HepG2 (cell line): ENCODE results near the gene FAM118A. TPM values are rescaled to one million over a fixed set of nuclear protein-coding genes. Genes with fewer than 3 reads are reported as not detected.

ENCODE experiments used
- BRCA1 ChIP-seq: sonication (generic); formaldehyde crosslinking; IDR thresholded peaks from 2 replicates; pipeline ENCODE4 v1.4.0; 2020; ENCODE audit warnings: missing genetic modification reagents
- FOXJ3 ChIP-seq: sonication (generic); formaldehyde crosslinking; IDR thresholded peaks from 2 replicates; pipeline ENCODE4 v1.4.0; 2020; ENCODE audit warnings: missing genetic modification reagents, mild to moderate bottlenecking, borderline replicate concordance
- FOXP1 ChIP-seq, 2 experiments: fragments of 450-650 bp in 1 of 2; IDR thresholded peaks; 2 replicates each; pipeline ENCODE4 v1.6.1; 2017 to 2018; ENCODE audit warnings: antibody characterized with exemption in 1 of 2
- ISX ChIP-seq: sonication (generic); formaldehyde crosslinking; conservative IDR thresholded peaks from 2 replicates; pipeline ENCODE4 v1.5.0; 2020; ENCODE audit warnings: missing genetic modification reagents
- MLX ChIP-seq: IDR thresholded peaks from 2 replicates; pipeline ENCODE4 v1.6.1; 2016
- NFYB ChIP-seq: sonication (generic); formaldehyde crosslinking; IDR thresholded peaks from 2 replicates; pipeline ENCODE4 v1.4.0; 2020; ENCODE audit warnings: missing genetic modification reagents
- PCBP2 ChIP-seq: fragments of 200-400 bp; formaldehyde crosslinking; optimal IDR thresholded peaks from 2 replicates; pipeline ENCODE3; 2018; ENCODE audit warnings: low read length, low read depth; ENCODE audit not compliant: poor library complexity, severe bottlenecking
- POLR2AphosphoS5 ChIP-seq: IDR thresholded peaks from 2 replicates; pipeline ENCODE4 v1.6.1; 2012; ENCODE audit warnings: low read depth, low read length
- RAD51 ChIP-seq: fragments of 450-650 bp; IDR thresholded peaks from 2 replicates; pipeline ENCODE4 v1.6.1; 2016; ENCODE audit warnings: borderline replicate concordance
- ZBTB14 ChIP-seq: sonication (generic); formaldehyde crosslinking; IDR thresholded peaks from 2 replicates; pipeline ENCODE4 v1.4.0; 2020; ENCODE audit warnings: missing genetic modification reagents
- ZBTB33 ChIP-seq: sonication (generic); formaldehyde crosslinking; IDR thresholded peaks from 2 replicates; pipeline ENCODE4 v1.4.0; 2020; ENCODE audit warnings: missing genetic modification reagents
- ZBTB8A ChIP-seq: sonication (generic); formaldehyde crosslinking; IDR thresholded peaks from 2 replicates; pipeline ENCODE4 v1.4.0; 2020; ENCODE audit warnings: mild to moderate bottlenecking, low read depth, missing genetic modification reagents, borderline replicate concordance
- ZNF124 ChIP-seq: sonication (generic); formaldehyde crosslinking; IDR thresholded peaks from 2 replicates; pipeline ENCODE4 v1.4.0; 2020; ENCODE audit warnings: missing genetic modification reagents
- ZNF543 ChIP-seq: sonication (generic); formaldehyde crosslinking; IDR thresholded peaks from 2 replicates; pipeline ENCODE4 v1.4.0; 2020; ENCODE audit warnings: mild to moderate bottlenecking, missing genetic modification reagents
- ZNF619 ChIP-seq: sonication (generic); formaldehyde crosslinking; IDR thresholded peaks from 2 replicates; pipeline ENCODE4 v1.4.0; 2020; ENCODE audit warnings: mild to moderate bottlenecking, missing genetic modification reagents
- ZZZ3 ChIP-seq: sonication (generic); formaldehyde crosslinking; IDR thresholded peaks from 2 replicates; pipeline ENCODE4 v1.4.0; 2020; ENCODE audit warnings: missing genetic modification reagents, mild to moderate bottlenecking, borderline replicate concordance
- polyA plus RNA-seq, 8 experiments: library from polyadenylated mRNA; depleted of rRNA in 3 of 8; stranded (reverse) in 7 of 8; unstranded in 1 of 8; fragments of >200 nt; fragmentation: Illumina TruSeq in 4 of 8; extraction: Trizol in 4 of 8; gene quantifications; 2 replicates each; pipeline versions ENCODE4 v1.2.1 to v1.2.3, GENCODE V29; 2011 to 2016; ENCODE audit warnings: low read depth in 4 of 8, missing spikeins in 1 of 8, mixed read lengths in 1 of 8; ENCODE audit not compliant: insufficient read depth in 1 of 8
- total RNA-seq, 5 experiments: library from RNA; depleted of rRNA; stranded (reverse); fragments of >200 nt; fragmentation: Illumina TruSeq; extraction: Trizol; gene quantifications; 2 replicates each; pipeline ENCODE4 v1.2.3, GENCODE V29; 2016; ENCODE audit warnings: low read depth in 1 of 5
- TF ChIP-seq, protein P1 (sequence below): sonication (generic); formaldehyde crosslinking; IDR thresholded peaks from 2 replicates; pipeline ENCODE4 v1.4.0; 2020; ENCODE audit warnings: mild to moderate bottlenecking, missing genetic modification reagents, borderline replicate concordance
- TF ChIP-seq, protein P2 (sequence below): sonication (generic); formaldehyde crosslinking; IDR thresholded peaks from 2 replicates; pipeline ENCODE4 v1.5.1; 2020; ENCODE audit warnings: mild to moderate bottlenecking, missing genetic modification reagents, borderline replicate concordance

FAM118A gene
- total and polyA plus RNA-seq, 2 of the 13 experiments (the other 11 are each of a cell fraction or from before 2014, with no cell fraction given), result 36.7 to 48.2 TPM

DNA sequence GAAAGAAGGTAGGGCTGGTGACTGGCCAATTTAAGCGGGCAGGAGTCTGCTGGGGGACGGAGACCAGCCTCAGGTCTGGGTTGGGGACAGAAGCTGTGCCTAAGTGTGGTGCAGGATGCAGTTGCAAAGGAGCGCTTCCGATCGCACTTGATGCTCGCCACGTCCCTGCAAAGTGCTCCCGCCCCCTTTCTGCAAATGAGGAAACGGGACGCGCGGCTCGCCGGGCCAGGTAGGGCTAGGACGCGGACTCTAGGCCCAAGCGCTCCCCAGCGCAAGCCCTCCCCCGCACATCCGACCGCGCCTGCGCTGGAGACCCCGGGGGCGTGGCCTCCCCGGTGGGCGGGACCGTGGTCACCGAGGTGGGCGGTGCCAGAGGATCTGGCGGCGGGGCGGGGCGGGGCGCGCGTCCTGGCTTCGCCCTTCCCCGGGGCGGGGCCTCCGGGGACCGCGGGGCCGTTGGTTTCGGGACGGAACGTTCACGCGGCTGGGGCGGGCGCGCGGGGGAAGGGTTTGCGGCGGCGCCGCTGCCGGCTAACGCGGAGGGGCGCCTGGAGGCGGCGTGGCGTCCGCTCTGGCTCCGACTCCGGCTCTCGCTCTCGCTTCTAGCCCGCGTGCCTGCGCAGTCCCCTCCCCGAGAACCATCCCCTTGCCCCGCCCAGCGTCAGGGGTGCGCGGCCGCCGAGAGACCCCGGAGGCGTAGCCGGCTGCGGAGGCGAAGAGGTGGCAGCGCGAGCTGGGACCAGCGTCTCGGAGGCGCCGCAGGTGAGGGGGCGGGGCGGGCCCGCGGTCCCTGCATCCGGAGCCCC is at the start of gene FAM118A (continued):
- TF ChIP-seq POLR2AphosphoS5, result peak; percentile 74
- TF ChIP-seq ZBTB14, result peak; percentile 71
- TF ChIP-seq ZBTB33 (CRISPR knock-in tag), result peak; percentile 7; the same call in 1 of the 2 replicates
- TF ChIP-seq ZBTB8A (CRISPR knock-in tag), result no peak
- TF ChIP-seq, protein P1, sequence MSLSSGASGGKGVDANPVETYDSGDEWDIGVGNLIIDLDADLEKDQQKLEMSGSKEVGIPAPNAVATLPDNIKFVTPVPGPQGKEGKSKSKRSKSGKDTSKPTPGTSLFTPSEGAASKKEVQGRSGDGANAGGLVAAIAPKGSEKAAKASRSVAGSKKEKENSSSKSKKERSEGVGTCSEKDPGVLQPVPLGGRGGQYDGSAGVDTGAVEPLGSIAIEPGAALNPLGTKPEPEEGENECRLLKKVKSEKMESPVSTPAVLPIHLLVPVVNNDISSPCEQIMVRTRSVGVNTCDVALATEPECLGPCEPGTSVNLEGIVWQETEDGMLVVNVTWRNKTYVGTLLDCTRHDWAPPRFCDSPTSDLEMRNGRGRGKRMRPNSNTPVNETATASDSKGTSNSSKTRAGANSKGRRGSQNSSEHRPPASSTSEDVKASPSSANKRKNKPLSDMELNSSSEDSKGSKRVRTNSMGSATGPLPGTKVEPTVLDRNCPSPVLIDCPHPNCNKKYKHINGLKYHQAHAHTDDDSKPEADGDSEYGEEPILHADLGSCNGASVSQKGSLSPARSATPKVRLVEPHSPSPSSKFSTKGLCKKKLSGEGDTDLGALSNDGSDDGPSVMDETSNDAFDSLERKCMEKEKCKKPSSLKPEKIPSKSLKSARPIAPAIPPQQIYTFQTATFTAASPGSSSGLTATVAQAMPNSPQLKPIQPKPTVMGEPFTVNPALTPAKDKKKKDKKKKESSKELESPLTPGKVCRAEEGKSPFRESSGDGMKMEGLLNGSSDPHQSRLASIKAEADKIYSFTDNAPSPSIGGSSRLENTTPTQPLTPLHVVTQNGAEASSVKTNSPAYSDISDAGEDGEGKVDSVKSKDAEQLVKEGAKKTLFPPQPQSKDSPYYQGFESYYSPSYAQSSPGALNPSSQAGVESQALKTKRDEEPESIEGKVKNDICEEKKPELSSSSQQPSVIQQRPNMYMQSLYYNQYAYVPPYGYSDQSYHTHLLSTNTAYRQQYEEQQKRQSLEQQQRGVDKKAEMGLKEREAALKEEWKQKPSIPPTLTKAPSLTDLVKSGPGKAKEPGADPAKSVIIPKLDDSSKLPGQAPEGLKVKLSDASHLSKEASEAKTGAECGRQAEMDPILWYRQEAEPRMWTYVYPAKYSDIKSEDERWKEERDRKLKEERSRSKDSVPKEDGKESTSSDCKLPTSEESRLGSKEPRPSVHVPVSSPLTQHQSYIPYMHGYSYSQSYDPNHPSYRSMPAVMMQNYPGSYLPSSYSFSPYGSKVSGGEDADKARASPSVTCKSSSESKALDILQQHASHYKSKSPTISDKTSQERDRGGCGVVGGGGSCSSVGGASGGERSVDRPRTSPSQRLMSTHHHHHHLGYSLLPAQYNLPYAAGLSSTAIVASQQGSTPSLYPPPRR (CRISPR knock-in tag), result no peak
- no peak for TF ChIP-seq PCBP2
- TF ChIP-seq, protein P2, sequence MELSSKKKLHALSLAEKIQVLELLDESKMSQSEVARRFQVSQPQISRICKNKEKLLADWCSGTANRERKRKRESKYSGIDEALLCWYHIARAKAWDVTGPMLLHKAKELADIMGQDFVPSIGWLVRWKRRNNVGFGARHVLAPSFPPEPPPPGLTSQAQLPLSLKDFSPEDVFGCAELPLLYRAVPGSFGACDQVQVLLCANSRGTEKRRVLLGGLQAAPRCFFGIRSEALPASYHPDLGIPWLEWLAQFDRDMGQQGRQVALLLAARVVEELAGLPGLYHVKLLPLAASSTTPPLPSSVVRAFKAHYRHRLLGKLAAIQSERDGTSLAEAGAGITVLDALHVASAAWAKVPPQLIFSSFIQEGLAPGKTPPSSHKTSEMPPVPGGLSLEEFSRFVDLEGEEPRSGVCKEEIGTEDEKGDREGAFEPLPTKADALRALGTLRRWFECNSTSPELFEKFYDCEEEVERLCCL, result no peak
- TF ChIP-seq ZNF543 (CRISPR knock-in tag), result peak; percentile 26; the same call in 1 of the 2 replicates
- TF ChIP-seq ISX (CRISPR knock-in tag), result no peak
- TF ChIP-seq RAD51, result no peak
- no peak for TF ChIP-seq MLX (CRISPR knock-in tag)
- no peak for TF ChIP-seq ZNF619 (CRISPR knock-in tag)
- TF ChIP-seq FOXP1 (IDR thresholded peaks at IDR 0.05), result no peak
- no peak for TF ChIP-seq FOXP1 (CRISPR knock-in tag; IDR thresholded peaks at IDR 0.05)
- TF ChIP-seq BRCA1 (CRISPR knock-in tag), result peak; percentile 27; the same call in 1 of the 2 replicates
- no peak for TF ChIP-seq ZNF124 (CRISPR knock-in tag)
- no peak for TF ChIP-seq NFYB
- TF ChIP-seq ZZZ3, result no peak
- no peak for TF ChIP-seq FOXJ3
